ENCODE results near the gene SAPCD2.
"Not testable (repeated sequence)": the region's sequence is repeated elsewhere in the genome, so short reads cannot be mapped to it uniquely, and the experiment has no call there.

The SAPCD2 gene, protein sequence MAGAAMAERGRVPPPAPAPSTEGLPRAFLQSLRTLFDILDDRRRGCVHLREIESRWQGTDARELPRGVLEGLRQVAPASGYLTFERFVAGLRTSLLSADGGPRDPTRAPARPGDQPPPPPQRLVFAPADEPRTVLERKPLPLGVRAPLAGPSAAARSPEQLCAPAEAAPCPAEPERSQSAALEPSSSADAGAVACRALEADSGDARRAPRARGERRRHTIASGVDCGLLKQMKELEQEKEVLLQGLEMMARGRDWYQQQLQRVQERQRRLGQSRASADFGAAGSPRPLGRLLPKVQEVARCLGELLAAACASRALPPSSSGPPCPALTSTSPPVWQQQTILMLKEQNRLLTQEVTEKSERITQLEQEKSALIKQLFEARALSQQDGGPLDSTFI

DNA sequence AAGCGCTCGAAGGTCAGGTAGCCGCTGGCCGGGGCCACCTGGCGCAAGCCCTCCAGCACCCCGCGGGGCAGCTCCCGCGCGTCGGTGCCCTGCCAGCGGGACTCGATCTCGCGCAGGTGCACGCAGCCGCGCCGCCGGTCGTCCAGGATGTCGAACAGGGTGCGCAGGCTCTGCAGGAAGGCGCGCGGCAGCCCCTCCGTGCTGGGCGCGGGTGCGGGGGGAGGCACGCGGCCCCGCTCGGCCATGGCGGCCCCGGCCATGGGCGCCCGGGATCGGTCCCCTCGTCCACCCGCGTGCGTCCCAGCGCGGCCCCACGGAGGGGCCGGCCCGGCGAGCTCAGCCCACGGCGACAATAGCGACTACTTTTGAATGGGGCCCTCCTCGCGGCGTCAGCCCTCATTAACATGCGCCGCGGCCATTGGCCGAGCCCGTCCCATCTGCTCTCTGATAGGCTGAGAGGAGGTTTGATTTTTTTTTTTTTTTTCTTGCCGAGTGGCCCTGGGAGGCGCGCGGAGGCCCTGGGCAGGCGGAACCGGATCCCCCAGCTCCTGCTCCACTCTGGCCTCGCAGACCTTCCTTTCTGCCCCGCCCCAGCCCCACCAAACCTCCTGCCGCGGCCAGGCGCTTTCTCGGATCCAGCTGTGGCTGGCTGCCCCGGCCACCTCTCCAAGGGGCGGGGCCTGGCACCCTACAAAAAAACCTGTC is at the start of gene SAPCD2:
TSS of gene SAPCD2 (minus strand) at position 357 of the 705 bp plus-strand sequence. CDS start at position 260, 97 bp downstream.
- DNase-seq, result peak; percentile 72

DNA sequence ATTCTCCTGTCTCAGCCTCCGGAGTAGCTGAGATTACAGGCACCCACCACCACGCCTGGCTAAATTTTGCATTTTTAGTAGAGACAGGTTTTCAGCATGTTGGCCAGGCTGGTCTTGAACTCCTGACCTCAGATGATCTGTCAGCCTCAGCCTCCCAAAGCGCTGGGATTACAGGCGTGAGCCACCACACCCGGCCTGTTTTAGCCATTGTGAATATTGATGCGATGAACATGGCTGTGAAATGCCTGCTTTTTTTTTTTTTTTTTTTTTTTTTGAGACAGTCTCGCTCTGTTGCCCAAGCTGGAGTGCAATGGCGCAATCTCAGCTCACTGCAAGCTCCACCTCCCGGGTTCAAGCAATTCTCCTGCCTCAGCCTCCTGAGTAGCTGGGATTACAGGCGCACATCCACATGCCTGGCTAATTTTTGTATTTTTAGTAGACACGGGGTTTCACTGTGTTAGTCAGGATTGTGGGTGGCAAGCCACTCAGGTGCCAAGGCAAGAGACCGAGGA is 47.8 kb upstream of the SAPCD2 start:
- DNase-seq, result not testable (repeated sequence)

DNA sequence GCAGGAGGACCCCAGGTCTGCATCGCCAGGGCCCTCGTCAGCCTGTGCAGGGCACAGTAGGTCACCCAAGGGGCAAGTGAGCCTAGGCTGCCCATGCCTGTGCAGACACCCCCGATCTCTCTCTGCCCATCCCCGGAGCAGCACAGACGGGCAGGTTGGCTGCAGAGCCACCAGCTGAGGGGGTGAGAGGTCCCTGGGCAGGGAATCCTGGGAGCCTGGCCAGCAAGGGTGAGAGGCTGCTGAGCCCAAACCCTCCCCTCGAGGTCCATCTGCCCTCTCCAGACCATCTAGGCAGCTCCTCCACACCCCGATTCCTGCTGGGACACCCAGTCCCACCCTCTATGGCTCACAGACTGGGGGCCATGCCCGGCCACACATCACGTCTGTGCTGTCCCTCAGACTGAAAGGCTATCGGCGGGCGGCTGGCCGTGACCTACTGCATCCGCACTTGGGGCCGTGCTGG is 46.9 kb upstream of the SAPCD2 start:
- DNase-seq, result no peak

DNA sequence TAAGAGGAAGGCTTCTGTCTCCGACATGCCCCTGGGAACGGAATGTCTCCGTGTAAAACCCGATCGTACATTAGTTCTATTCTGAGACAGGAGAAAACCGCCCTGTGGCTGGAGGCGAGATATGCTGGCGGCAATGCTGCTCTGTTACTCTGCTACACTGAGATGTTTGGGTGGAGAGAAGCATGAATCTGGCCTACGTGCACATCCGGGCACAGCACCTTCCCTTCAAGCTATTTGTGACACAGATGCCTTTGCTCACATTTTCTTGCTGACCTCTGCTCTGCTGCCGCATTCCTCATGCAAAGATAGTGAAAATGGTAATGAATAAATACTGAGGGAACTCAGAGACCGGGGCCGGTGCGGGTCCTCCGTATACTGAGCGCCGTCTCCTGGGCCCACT is 46.4 kb upstream of the SAPCD2 start:
- DNase-seq, result no peak

DNA sequence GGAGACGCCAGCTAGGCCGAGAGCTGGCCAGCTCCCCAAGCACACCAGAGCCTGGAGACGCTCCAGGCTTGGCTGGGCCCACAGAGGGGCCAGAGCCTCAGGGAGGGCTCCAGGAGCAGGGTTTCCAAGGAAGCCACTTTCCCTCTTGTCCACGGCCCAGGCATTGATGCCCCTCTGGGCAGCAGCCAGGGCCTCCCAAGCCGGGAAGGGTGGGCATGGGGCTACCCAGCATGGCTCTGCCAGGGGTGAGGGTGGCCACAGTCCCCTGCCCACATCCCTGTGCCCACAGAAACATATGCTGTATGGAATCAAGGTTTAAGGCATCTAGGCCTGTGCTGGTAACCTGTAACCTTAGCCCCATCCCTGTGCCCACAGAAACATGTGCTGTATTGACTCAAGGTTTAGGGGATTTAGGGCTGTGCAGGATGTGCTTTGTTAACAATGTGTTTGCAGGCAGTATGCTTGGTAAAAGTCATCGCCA is 45.7 kb upstream of the SAPCD2 start:
- DNase-seq, result no peak

DNA sequence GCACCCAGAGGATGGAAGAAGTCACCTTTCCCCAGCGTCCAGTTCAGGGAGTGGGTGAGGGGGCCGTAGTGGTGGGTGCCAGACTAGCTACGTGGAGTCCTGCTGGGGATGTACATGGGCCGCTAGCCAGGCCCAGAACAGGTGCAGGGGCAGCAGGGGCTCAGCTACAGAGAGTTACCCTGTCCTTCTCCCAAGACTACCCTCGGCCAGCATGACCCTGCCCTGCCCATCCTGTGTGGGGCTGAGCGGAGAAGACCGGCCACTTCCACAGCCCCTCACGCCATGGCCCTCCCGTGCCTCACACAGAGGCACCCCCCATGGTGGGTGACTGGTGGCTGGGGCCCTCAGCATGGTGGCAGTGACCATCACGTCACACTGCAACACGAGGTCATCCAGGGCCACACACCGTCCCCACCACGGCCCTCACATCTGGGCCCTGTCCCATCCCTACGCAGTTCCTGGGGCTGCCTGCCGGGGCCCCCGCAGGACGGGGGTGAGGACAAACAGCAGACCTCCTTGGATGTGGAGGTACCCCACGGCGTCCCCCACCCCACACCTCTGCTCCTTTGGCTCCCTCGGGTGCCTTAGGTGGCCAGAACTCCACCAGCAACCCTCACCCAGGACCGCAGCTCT is 45.2 kb upstream of the SAPCD2 start:
- no peak for DNase-seq

DNA sequence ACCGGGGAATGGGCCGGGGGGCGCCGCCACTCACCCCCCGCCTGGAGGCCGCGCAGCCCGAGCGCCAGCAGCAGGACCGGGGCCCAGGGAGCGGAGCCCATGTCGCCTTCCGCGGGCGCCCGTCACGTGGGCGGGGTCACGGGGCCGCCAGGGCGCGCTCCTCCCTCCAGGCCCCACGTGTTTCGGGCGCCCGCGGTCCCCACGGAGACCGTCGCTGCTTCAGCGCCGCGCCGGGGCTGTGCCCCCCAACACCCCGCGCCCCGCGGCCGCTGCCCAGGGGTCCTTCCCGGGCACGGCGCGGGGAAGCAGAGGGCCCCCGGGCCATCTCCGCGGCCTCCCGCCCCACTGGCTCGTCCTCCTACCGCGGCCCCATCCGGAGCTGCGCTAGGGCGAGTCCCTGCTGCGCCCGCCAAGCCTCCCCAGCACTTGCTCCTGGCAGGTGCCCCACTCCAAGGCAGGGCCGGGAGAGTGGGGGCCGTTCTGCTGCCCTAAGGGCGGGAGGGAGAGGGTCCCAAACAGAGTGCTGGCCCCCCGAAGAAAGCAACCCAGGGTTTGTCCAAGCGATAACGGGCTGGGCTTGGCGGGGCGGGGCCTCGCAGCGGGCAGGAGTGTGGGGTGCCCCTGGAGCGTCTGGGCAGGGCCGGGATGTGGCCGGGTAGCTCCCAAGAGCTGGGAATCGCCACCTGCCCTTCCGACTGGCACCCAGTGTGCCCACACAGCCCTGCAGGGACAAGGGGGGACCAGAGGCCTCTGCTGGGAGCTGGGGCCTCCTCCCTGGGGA is 44.4 kb upstream of the SAPCD2 start, which contains the start of gene DPP7:
TSS of gene DPP7 (minus strand) at position 121 of the 781 bp plus-strand sequence. CDS start at position 101, 20 bp downstream.
- DNase-seq, result no peak

DNA sequence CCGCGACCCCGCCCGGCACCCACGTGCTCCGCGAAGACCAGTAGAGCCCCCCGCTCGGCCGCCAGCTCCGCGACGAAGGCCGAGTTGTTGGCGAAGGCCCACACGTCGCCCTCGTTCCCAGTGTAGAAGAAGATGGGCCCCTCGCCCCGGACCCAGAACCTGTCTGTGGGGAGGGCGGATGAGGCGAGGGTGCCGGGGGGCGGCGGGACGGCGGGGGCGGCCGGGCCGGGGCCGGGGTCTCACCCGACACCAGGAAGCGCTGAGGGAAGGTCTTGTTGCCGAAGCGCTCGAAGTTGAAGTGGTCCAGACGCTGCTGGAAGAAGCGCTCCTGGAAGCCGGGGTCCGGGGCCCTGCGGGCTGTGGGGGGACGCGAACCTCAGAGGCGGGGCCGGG is 43.9 kb upstream of the SAPCD2 start:
- DNase-seq, result no peak

DNA sequence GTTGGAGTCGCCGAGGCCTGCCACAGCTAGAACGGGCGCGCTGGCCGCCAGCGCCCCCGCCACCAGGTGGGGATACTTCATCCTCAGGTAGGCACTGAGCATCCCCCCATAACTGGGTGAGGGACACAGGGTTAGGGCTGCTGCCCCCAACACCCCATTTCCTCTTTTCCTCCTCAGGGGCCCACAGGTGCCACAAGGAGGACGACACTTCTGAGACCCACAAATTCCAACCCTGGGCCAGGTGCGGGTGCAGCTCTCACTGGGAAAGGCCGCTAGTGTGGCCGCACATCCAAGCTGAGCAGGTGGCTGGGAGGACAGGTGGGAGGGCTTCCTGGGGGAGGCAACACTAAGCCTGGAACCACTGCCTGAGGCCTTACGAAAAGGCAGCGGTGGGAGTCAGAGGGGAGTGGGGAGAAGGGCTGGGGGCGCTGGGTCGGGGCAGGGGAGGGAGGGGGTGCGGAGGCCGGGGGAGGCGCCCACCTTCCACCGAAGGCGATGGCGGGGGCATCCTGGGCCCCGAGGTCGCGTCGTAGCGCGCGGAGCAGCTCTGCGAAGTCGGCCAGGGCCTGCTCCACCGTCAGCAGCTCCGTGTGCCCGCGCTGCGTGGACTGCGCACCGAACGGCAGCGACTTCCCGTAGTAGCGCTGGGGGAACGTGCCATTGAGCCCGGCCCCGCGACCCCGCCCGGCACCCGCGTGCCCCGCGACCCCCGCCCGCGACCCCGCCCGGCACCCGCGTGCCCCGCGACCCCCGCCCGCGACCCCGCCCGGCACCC is 43.2 kb upstream of the SAPCD2 start:
- DNase-seq, result no peak

DNA sequence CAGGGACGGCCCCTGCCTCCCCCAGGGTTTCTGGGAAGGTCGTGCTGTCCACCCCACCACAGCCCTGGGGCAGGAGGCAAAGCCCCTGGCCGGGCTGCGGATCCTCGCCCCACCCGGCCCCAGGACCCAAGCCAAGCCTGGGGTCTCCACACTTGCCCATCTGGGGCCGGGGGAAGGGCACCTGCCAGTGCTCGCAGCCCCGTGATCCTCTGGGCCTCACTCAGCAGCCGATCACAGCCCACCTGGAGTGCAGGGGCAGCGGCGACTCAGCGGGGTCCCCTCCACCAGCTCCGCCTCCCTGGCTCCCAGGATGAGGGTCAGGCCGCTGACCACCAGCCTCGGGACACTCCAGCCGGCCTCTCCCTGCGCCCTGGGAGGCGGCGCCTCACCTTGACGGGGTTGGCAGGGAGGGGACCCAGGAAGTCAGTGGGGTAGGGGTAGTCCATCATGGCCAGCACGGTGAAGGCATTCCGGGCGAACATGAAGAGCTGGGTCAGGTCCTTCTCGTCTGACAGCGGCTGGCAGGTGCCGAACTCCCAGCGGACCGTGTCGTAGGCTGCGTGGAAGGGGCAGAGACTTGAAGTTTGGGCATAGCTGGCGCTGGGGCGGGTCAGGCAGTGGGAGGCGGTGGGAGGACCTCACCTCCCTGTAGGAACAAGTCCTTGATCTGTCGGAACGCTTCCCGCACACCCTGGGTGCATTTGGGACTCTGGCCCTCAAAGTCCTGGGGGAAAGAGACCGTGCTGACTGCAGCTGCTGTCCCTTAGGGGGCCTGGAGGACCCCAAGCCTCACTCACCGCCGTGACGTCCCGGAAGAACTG is 42.4 kb upstream of the SAPCD2 start:
- DNase-seq, result no peak

DNA sequence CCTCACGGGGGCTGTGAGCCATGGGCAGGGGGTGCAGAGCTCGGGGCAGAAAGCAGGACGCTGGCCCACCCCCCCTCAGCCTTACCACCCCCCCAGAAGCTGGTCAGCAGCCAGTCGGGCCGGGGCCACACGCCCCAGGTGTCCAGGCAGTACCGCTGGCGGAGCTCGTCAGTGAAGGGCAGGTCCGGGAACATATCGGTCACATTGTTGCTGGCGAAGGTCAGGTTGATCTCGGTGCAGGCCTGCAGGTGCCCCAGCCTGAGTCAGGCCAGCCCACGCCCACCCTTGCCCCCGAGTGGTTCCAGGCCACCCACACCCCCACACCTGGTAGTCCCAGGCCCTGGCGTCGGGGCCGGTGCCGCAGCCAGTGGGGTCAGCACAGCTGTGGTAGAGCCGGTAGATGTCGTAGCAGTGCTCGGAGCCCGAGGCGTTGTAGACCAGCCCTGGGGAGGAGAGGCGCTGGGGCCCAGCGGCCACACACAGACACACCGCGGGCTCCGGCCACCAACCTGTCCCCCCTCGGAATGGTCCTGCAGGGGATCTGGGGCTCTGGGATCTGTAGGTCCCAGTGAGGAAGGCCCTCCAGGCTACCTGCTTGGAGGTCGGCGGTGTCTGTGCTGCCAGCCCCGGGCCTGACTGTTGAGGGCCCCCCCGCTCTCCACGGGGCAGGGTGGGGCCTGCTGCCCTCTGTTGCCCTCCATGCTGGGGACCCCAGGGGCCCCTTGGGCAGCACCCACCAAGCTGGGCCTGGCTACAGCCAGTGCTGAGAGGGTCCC is 41.6 kb upstream of the SAPCD2 start:
- DNase-seq, result no peak

DNA sequence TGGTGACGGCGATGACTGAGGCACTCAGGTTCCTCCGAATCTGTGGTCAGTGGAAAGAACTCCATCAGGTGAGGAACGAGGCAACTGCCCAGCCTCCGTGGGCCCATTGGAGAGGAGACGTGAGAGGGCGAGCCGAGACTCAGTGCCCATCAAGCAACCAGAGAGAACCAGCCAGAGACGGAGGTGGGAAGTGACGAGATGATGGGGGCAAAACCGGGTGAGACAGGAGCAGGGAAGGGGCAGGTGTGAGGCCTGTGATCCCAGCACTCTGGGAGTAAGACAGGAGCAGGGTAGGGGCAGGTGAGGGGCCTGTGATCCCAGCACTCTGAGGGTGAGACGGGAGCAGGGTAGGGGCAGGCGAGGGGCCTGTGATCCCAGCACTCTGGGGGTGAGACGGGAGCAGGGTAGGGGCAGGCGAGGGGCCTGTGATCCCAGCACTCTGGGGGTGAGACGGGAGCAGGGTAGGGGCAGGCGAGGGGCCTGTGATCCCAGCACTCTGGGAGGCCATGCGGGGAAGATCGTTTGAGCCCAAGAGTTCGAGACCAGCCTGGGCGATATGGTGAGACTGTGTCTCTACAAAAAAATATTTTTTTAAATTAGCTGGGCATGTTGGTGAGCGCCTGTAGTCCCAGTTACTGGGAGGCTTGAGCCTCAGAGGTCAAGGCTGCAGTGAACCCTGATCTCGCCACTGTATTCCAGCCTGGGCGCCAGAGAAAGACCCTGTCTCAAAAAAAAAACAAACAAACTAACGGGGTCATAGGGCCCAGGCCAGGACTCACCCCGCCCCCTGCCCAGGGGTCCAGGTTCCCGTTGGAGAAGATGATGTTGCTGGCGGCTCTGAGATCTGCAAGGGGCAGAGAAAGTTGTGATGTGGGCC is 40.8 kb upstream of the SAPCD2 start:
- no peak for DNase-seq

DNA sequence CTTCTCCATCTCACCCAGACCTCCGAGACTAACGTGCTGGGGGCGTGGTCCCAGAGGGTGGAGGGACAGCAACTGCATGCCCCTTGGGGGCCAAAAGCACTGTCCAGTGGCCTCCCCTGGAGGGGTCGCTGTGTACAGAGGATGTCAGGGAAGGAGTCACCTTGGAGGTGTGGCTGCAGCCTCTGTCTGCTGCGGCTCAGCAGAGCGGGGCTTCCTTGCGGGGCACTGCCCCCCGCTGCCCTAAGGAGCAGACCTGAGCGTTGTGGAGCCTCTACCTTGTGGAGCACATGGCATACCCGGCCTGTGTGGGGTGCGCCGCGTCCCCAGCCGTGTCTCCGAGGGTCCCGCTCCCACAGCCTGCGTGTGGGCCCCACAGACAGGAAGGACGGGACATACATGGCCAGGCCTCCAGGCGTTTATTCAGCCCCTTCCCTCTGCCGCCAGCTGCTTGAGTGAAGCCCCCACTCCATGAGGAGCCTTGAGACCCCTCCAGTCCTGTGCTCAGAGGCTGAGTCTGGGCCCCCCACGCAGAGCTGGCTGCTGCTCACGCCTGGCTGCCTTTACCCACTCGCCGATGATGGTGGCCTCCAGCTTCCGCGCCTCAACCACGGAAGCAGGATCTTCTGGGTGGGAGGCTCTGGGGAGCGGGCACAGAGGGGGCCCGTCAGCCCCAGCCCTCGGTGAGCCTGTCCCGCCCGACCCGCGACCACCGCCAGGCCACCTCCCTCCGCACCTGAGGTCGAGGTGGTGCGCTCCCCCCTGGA is 40.0 kb upstream of the SAPCD2 start:
- no peak for DNase-seq

DNA sequence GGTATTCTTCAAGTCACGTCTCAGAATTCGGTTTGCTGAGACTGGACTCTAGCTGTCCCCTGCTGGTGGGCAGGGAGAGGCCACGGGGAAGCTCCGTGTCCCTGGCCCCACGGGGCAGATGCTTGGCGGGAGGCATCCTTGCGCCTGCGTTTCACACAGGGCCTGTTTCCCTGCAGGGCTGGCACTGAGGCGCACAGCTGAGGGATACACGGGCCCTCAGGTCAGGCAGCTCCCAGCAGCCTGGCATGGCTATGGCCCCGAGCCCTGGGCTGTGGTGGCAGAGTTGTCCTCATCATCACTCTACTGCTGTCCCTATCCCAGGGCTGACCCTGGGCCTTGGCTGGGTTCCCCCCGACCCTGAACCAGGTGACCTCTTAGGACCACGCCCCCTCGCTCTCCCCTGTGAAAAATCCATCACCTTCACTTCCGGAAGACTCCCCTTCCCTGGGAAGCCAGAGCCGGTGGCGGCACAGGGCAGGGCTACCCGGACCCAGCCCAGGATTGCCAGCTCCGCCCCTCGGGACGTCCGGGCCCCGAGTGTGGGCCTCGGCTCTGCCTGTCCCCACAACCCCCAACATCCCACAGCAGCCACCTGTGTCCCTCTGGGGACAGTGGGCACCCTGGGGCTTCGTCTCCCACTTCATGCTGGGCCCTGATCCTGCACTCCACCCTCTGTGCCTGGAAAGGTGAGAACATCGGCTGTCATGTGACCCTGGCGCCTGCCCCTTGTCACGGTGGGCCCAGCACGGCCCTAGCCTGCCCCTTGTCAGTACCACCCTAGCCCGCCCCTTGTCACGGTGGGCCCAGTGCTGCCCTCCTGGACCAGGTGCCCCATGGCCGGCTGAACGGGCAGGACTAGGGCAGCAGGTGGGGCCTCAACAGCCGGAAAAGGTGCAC is 39.1 kb upstream of the SAPCD2 start:
- no peak for DNase-seq

DNA sequence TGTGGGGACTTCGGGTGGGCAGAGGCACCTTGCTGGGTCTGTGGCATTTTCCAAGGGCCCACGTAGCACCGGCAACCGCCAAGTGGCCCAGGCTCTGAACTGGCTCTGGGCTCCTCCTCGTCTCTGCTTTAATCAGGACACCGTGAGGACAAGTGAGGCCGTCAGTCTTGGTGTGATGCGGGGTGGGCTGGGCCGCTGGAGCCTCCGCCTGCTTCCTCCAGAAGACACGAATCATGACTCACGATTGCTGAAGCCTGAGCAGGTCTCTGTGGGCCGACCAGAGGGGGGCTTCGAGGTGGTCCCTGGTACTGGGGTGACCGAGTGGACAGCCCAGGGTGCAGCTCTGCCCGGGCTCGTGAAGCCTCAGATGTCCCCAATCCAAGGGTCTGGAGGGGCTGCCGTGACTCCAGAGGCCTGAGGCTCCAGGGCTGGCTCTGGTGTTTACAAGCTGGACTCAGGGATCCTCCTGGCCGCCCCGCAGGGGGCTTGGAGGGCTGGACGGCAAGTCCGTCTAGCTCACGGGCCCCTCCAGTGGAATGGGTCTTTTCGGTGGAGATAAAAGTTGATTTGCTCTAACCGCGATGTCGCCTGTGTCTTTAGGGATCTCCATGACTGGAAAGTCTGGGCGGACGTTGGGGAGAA is 38.4 kb upstream of the SAPCD2 start:
- DNase-seq, result no peak

DNA sequence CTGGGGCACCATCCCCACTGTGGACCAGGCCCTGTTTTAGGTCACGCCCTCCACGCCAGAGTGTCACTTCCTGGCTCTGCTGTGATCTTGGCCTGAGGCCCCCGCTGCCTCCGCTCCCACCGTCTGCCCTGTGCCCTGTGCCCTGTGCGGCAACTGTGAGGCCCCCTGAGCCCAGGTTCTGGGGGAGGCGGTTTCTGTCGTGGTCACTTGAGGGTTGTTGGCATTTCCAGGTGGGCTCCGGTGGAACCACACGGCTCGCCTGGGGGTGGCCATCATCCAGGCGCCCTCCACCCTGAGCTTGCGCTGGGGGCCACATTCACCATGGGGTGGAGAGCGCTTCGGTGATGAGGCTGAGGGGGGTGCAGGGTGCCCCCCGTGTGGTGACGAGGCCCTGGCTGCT is 37.6 kb upstream of the SAPCD2 start:
- DNase-seq, result no peak

All from NCI-H1048 (cell line).